H1 (cell line): ENCODE measurements around the gene ERCC6L. TPM values are rescaled to one million over a fixed set of nuclear protein-coding genes. Genes with fewer than 3 reads are reported as not detected.

Experiments used
- CTCF ChIA-PET: fragments of 300-600 bp; sonication (Branson Sonifier 250); formaldehyde crosslinking; loops from one replicate; lab custom pipeline; 2021; ENCODE audit not compliant: partially characterized antibody; lab: Charles Lee
- POLR2A ChIA-PET: fragments of 300-600 bp; sonication (Branson Sonifier 250); formaldehyde crosslinking; loops from one replicate; lab custom pipeline; 2021; ENCODE audit warnings: inconsistent platforms; ENCODE audit not compliant: partially characterized antibody; lab: Charles Lee
- DNase-seq, 2 experiments: peaks; one replicate each; pipeline versions ENCODE4 v3.0.0 to v3.0.0-alpha.2; 2010 to 2022; ENCODE audit warnings: low spot score in 2 of 2, low read depth in 1 of 2, mixed read lengths in 1 of 2
- FAIRE-seq: peaks from 2 replicates; lab custom pipeline; 2011; peaks lifted over from hg19 to GRCh38; lab: Jason Lieb, UNC
- H2AFZ ChIP-seq: 2 replicates; pipeline ENCODE4 v1.8.1; 2012; ENCODE audit warnings: low read length, inconsistent platforms
- H2AK5ac ChIP-seq: 2 replicates; pipeline ENCODE4 v1.6.1; 2013; ENCODE audit warnings: low read depth, low read length
- H2BK120ac ChIP-seq: replicated peaks from 2 replicates; pipeline ENCODE3; 2013; ENCODE audit warnings: low read depth, low read length, inconsistent platforms
- H2BK12ac ChIP-seq: 2 replicates; pipeline ENCODE4 v1.6.1; 2013; ENCODE audit warnings: low read depth, low read length
- H2BK15ac ChIP-seq: 2 replicates; pipeline ENCODE4 v1.6.1; 2013; ENCODE audit warnings: low read length
- H2BK20ac ChIP-seq: 2 replicates; pipeline ENCODE4 v1.6.1; 2013; ENCODE audit warnings: low read length
- H2BK5ac ChIP-seq: 2 replicates; pipeline ENCODE4 v1.6.1; 2013; ENCODE audit warnings: low read depth, low read length
- H3K14ac ChIP-seq: 2 replicates; pipeline ENCODE4 v1.6.1; 2013; ENCODE audit warnings: inconsistent platforms; ENCODE audit not compliant: insufficient read length
- H3K18ac ChIP-seq: 2 replicates; pipeline ENCODE4 v1.6.1; 2013; ENCODE audit warnings: low read length; ENCODE audit errors: extremely low read depth
- H3K23ac ChIP-seq: 2 replicates; pipeline ENCODE4 v1.6.1; 2013; ENCODE audit warnings: inconsistent platforms; ENCODE audit not compliant: insufficient read length
- H3K23me2 ChIP-seq: 2 replicates; pipeline ENCODE4 v1.6.1; 2013; ENCODE audit warnings: low read depth, low read length
- H3K27ac ChIP-seq: 2 replicates; pipeline ENCODE4 v1.6.1; 2011; ENCODE audit warnings: low read depth, low read length, inconsistent platforms
- H3K27me3 ChIP-seq, 4 experiments: replicated peaks in 1 of 4; 1 replicate in 1 of 4; 2 replicates in 3 of 4; pipeline versions ENCODE4 v1.6.1 to v1.8.1; 2011 to 2013; ENCODE audit warnings: low read length in 3 of 4, mild to moderate bottlenecking in 3 of 4, inconsistent platforms in 2 of 4, mixed read lengths in 2 of 4, moderate library complexity in 1 of 4; ENCODE audit not compliant: control insufficient read depth in 3 of 4, insufficient read depth in 3 of 4; ENCODE audit errors: extremely low read depth in 1 of 4
- H3K36me3 ChIP-seq, 4 experiments: 2 replicates each; pipeline versions ENCODE4 v1.6.1 to v1.8.1; 2011 to 2013; ENCODE audit warnings: mild to moderate bottlenecking in 4 of 4, low read length in 3 of 4, moderate library complexity in 2 of 4, control low read depth in 1 of 4, inconsistent platforms in 1 of 4; ENCODE audit not compliant: insufficient read depth in 4 of 4, control insufficient read depth in 2 of 4
- H3K4ac ChIP-seq: replicated peaks from 2 replicates; pipeline ENCODE3; 2013; ENCODE audit warnings: low read length, low read depth, mixed read lengths, inconsistent platforms; ENCODE audit not compliant: insufficient read length
- H3K4me1 ChIP-seq, 4 experiments: replicated peaks in 1 of 4; 1 replicate in 1 of 4; 2 replicates in 3 of 4; pipeline versions ENCODE4 v1.6.1 to v1.8.1; 2011 to 2013; ENCODE audit warnings: low read length in 3 of 4, inconsistent platforms in 2 of 4, mixed read lengths in 1 of 4; ENCODE audit not compliant: insufficient read depth in 4 of 4, control insufficient read depth in 3 of 4
- H3K4me2 ChIP-seq, 2 experiments: 2 replicates each; pipeline versions ENCODE4 v1.6.1 to v1.8.1; 2011 to 2013; ENCODE audit warnings: low read depth in 2 of 2, low read length in 2 of 2, control low read depth in 1 of 2, inconsistent platforms in 1 of 2, mild to moderate bottlenecking in 1 of 2; ENCODE audit not compliant: insufficient read depth in 1 of 2
- H3K4me3 ChIP-seq, 4 experiments: fragments of 200-600, 300-600 bp in 1 of 4; sonication (generic), shearing (Covaris generic), sonication (Bioruptor Twin) in 1 of 4; 2 replicates each; pipeline versions ENCODE4 v1.5.1 to v1.8.1; 2011 to 2016; ENCODE audit warnings: low read length in 4 of 4, low read depth in 3 of 4, control low read depth in 2 of 4, inconsistent platforms in 2 of 4, mild to moderate bottlenecking in 2 of 4, mixed read lengths in 1 of 4, moderate library complexity in 1 of 4; ENCODE audit not compliant: insufficient read depth in 2 of 4; ENCODE audit errors: extremely low read depth in 1 of 4
- H3K56ac ChIP-seq: replicated peaks from 2 replicates; pipeline ENCODE3; 2013; ENCODE audit warnings: low read depth, mild to moderate bottlenecking, mixed read lengths, low read length, inconsistent platforms; ENCODE audit not compliant: insufficient read length
- H3K79me1 ChIP-seq: 2 replicates; pipeline ENCODE4 v1.6.1; 2013; ENCODE audit warnings: low read depth, low read length, control low read depth
- H3K79me2 ChIP-seq, 2 experiments: 2 replicates each; pipeline versions ENCODE4 v1.6.1 to v1.8.1; 2012 to 2013; ENCODE audit warnings: low read length in 2 of 2, mild to moderate bottlenecking in 2 of 2, inconsistent platforms in 1 of 2; ENCODE audit not compliant: insufficient read depth in 2 of 2, control insufficient read depth in 1 of 2
- H3K9ac ChIP-seq, 4 experiments: replicated peaks in 1 of 4; 1 replicate in 1 of 4; 2 replicates in 3 of 4; pipeline versions ENCODE4 v1.6.1 to v1.8.1; 2011 to 2013; ENCODE audit warnings: low read depth in 3 of 4, low read length in 3 of 4, control low read depth in 2 of 4, mild to moderate bottlenecking in 2 of 4, moderate library complexity in 2 of 4, inconsistent platforms in 1 of 4; ENCODE audit errors: extremely low read depth in 1 of 4
- H3K9me3 ChIP-seq, 2 experiments: 2 replicates each; pipeline versions ENCODE4 v1.6.1 to v1.8.1; 2012 to 2013; ENCODE audit warnings: mild to moderate bottlenecking in 2 of 2, moderate library complexity in 2 of 2, control low read depth in 1 of 2, inconsistent platforms in 1 of 2, low read depth in 1 of 2, low read length in 1 of 2, mixed read lengths in 1 of 2; ENCODE audit not compliant: insufficient read depth in 2 of 2
- H4K20me1 ChIP-seq, 2 experiments: replicated peaks in 1 of 2; 2 replicates each; pipeline versions ENCODE3 to v1.8.1; 2011 to 2013; ENCODE audit warnings: inconsistent platforms in 2 of 2, low read length in 2 of 2, mild to moderate bottlenecking in 1 of 2; ENCODE audit not compliant: insufficient read depth in 2 of 2, control insufficient read depth in 1 of 2
- H4K5ac ChIP-seq: 2 replicates; pipeline ENCODE4 v1.6.1; 2013; ENCODE audit warnings: low read length, low read depth, mixed read lengths, inconsistent platforms; ENCODE audit not compliant: insufficient read length
- H4K8ac ChIP-seq: 2 replicates; pipeline ENCODE4 v1.8.0; 2013; ENCODE audit warnings: mild to moderate bottlenecking, moderate library complexity, low read length, inconsistent platforms; ENCODE audit not compliant: insufficient read depth; ENCODE audit errors: extremely low read depth
- H4K91ac ChIP-seq: replicated peaks from 2 replicates; pipeline ENCODE3; 2013; ENCODE audit warnings: low read length, mixed read lengths, inconsistent platforms; ENCODE audit not compliant: insufficient read length
- ASH2L ChIP-seq: fragments of 200-600, 300-600 bp; sonication (generic); IDR thresholded peaks from one replicate; pipeline ENCODE4 v1.7.1; 2017; ENCODE audit warnings: low read length
- CBX5 ChIP-seq: fragments of 300-800, 300-1000 bp; sonication (generic); IDR thresholded peaks from 2 replicates; pipeline ENCODE4 v1.7.1; 2016; ENCODE audit warnings: antibody characterized with exemption, low read length, low read depth
- CBX8 ChIP-seq: fragments of 300-800, 300-1000 bp; sonication (generic); IDR thresholded peaks from 2 replicates; pipeline ENCODE4 v1.7.1; 2016; ENCODE audit warnings: low read depth, low read length, borderline replicate concordance
- CEBPB ChIP-seq: IDR thresholded peaks from 2 replicates; pipeline ENCODE4 v1.6.1; 2012; ENCODE audit warnings: low read depth, low read length
- CREB1 ChIP-seq: IDR thresholded peaks from 2 replicates; pipeline ENCODE4 v1.6.1; 2012; ENCODE audit warnings: inconsistent platforms
- GABPA ChIP-seq: IDR thresholded peaks from 2 replicates; pipeline ENCODE4 v1.6.1; 2011; ENCODE audit warnings: mild to moderate bottlenecking, low read length, moderate library complexity, borderline replicate concordance; ENCODE audit not compliant: insufficient read depth
- JUN ChIP-seq: IDR thresholded peaks from 2 replicates; pipeline ENCODE4 v1.6.1; 2011; ENCODE audit warnings: low read depth, mild to moderate bottlenecking, improper control_type of control experiment, low read length
- NRF1 ChIP-seq: IDR thresholded peaks from 2 replicates; pipeline ENCODE4 v1.6.1; 2011; ENCODE audit warnings: mild to moderate bottlenecking, low read depth, low read length, improper control_type of control experiment
- RAD21 ChIP-seq, 2 experiments: IDR thresholded peaks in 1 of 2; conservative IDR thresholded peaks in 1 of 2; 2 replicates each; pipeline ENCODE4 v1.6.1; 2011; ENCODE audit warnings: low read depth in 2 of 2, low read length in 2 of 2, improper control_type of control experiment in 1 of 2, inconsistent platforms in 1 of 2, mild to moderate bottlenecking in 1 of 2, moderate library complexity in 1 of 2
- RBBP5 ChIP-seq: IDR thresholded peaks from 2 replicates; pipeline ENCODE4 v1.7.1; 2012; ENCODE audit warnings: low read depth, mild to moderate bottlenecking, inconsistent platforms, low read length, moderate library complexity, borderline replicate concordance
- RXRA ChIP-seq: IDR thresholded peaks from 2 replicates; pipeline ENCODE4 v1.6.1; 2011; ENCODE audit warnings: low read depth, mild to moderate bottlenecking, low read length, moderate library complexity; ENCODE audit not compliant: insufficient read depth
- SP2 ChIP-seq: IDR thresholded peaks from 2 replicates; pipeline ENCODE4 v1.6.1; 2012; ENCODE audit warnings: mild to moderate bottlenecking, low read length, inconsistent platforms
- SUZ12 ChIP-seq: fragments of 200-600 bp; sonication (generic); IDR thresholded peaks from 2 replicates; pipeline ENCODE4 v1.6.1; 2012; ENCODE audit warnings: mild to moderate bottlenecking, inconsistent platforms, low read length, moderate library complexity, mixed read lengths
- TAF1 ChIP-seq: IDR thresholded peaks from 2 replicates; pipeline ENCODE4 v1.6.1; 2011; ENCODE audit warnings: mild to moderate bottlenecking, low read depth, low read length
- WGBS, 2 experiments: shearing (Covaris generic) in 1 of 2; methylation state at CpG; one replicate each; pipeline versions ENCODE4 v1.1.6 to v1.1.7; 2013 to 2015; ENCODE audit warnings: low lambda C conversion rate in 2 of 2, mixed read lengths in 2 of 2, inconsistent platforms in 1 of 2, low coverage in 1 of 2, missing lambda C conversion rate in 1 of 2; ENCODE audit not compliant: insufficient replicate concordance in 2 of 2, insufficient coverage in 1 of 2, insufficient read length in 1 of 2; ENCODE audit errors: extremely low coverage in 1 of 2, missing lambda C conversion rate in 1 of 2; 5-methylcytosine and 5-hydroxymethylcytosine counted together
- polyA plus RNA-seq, 7 experiments: library from polyadenylated mRNA; depleted of rRNA in 3 of 7; stranded (reverse) in 5 of 7; unstranded in 2 of 7; fragments of >200 nt in 5 of 7; fragments of 200-250 nt in 2 of 7; gene quantifications; 1 replicate in 5 of 7; 2 replicates in 1 of 7; 4 replicates in 1 of 7; pipeline versions ENCODE4 v1.2.1 to v1.2.3, GENCODE V29; 2011 to 2013; ENCODE audit warnings: missing spikeins in 2 of 7, mixed read lengths in 2 of 7
- total RNA-seq: library from RNA; stranded (reverse); fragmentation: NEBNext Ultra II Directional; extraction: Animal tissue kit (Norgen Biotek cat#: 25700); gene quantifications from 2 replicates; pipeline ENCODE4 v1.2.1, GENCODE V29; 2021

The ERCC6L gene
- total and polyA plus RNA-seq, 2 of the 8 experiments (the other 6 are each of a cell fraction or from before 2014, with no cell fraction given): 4.0 to 23.9 TPM

GRCh38 chrX:72182924-72183323, 55.9 kb downstream of the ERCC6L start:
- Histone ChIP-seq H3K4me3 (peak overlapping the region in 1 of 4 experiments; percentile 95; a peak in 2 of 8 replicates), H3K27ac (no peak overlapping the region), H2BK12ac (no peak overlapping the region), H4K5ac (no peak overlapping the region), H3K27me3 (no peaks in the 10 kb centered on the region), H4K8ac (no peak overlapping the region), H3K36me3 (peaks cover 0 to 7% (median 0%) of the 10 kb centered on the region in 4 experiments; a peak in 1 of 8 replicates), H3K79me2 (peaks cover 0 to 16% of the 10 kb centered on the region in 2 experiments; a peak in 3 of 4 replicates), H3K79me1 (peaks cover 3% of the 10 kb centered on the region), H3K56ac (no peak overlapping the region), H3K4me1 (peaks cover 0 to 5% (median 0%) of the 10 kb centered on the region in 4 experiments; a peak in 1 of 7 replicates), H4K91ac (no peak overlapping the region), H3K4me2 (peak overlapping the region; percentile 46 to 63; a peak in 3 of 4 replicates), H2AFZ (no peak overlapping the region), H3K18ac (no peak overlapping the region), H3K9me3 (0 out of 4 replicates have a peak, but pooled peaks cover 0 to under 1% of the 10 kb centered on the region in 2 experiments), H2BK5ac (no peak overlapping the region), H4K20me1 (no peaks in the 10 kb centered on the region), H3K4ac (no peak overlapping the region), H3K9ac (no peak overlapping the region; a peak in 1 of 7 replicates), H2BK20ac (no peak overlapping the region), H2BK15ac (no peak overlapping the region), H2BK120ac (no peak overlapping the region), H2AK5ac (no peak overlapping the region), H3K14ac (no peak overlapping the region), H3K23ac (no peak overlapping the region), H3K23me2 (no peaks in the 10 kb centered on the region)
- DNase-seq (no peak), FAIRE-seq (no peak)
- POLR2A ChIA-PET: interaction anchor here (2.2 kb wide), 2 partner anchors 19 to 20 kb away, joined by 6 to 13 read pairs; no protein-coding TSS in a partner anchor
- CTCF ChIA-PET: interaction anchor here (1.5 kb wide), 1 partner anchor 30 kb away, joined by 3 read pairs; no protein-coding TSS in a partner anchor
- WGBS, 2 experiments: no CpG with 5 or more reads among the region's 2 CpGs
- TF ChIP-seq SUZ12: no peak
- no peak for TF ChIP-seq RAD21 (IDR thresholded peaks at IDR 0.05 in 1 of 2, conservative IDR thresholded peaks at IDR 0.05 in 1 of 2; ENCODE audit: low read depth in 2 of 2, low read length in 2 of 2)
- TF ChIP-seq NRF1: no peak
- no peak for TF ChIP-seq CREB1
- no peak for TF ChIP-seq TAF1
- no peak for TF ChIP-seq RBBP5
- TF ChIP-seq RXRA: no peak
- no peak for TF ChIP-seq JUN
- no peak for TF ChIP-seq GABPA
- no peak for TF ChIP-seq SP2
- no peak for TF ChIP-seq CBX8
- TF ChIP-seq CEBPB: no peak
- no peak for TF ChIP-seq ASH2L
- no peak for TF ChIP-seq CBX5
